Heart left ventricle (tissue), 16 donors: ENCODE data around the gene LINGO3. TPM values are rescaled to one million over a fixed set of nuclear protein-coding genes. Genes with fewer than 3 reads are reported as not detected.
A peak's percentile ranks its signal among the peaks of the same experiment; 100 is the strongest.

Experiments used
- ATAC-seq, 4 donors: fragments of 200-7000 bp; cut with Tn5 transposase; one replicate each; pipeline ENCODE4 v1.9.1; 2020 to 2022; ENCODE audit warnings: moderate library complexity in 4 of 4, mild to moderate bottlenecking in 3 of 4, moderate number of reproducible peaks in 1 of 4
- DNase-seq, 5 donors: peaks; one replicate each; pipeline ENCODE4 v3.0.0-alpha.2; 2020
- H3K27ac ChIP-seq, 12 donors: fragments of 200-600 bp; sonication (generic) in 4 of 12; one replicate each; pipeline versions ENCODE4 v1.5.0 to v1.8.0; 2016 to 2022; ENCODE audit warnings: mild to moderate bottlenecking in 2 of 12
- H3K27me3 ChIP-seq, 9 donors: fragments of 200-600 bp; sonication (generic) in 2 of 9; one replicate each; pipeline versions ENCODE4 v1.5.1 to v1.8.0; 2016 to 2022; ENCODE audit warnings: mild to moderate bottlenecking in 3 of 9
- H3K36me3 ChIP-seq, 9 donors: fragments of 200-600 bp; sonication (generic) in 2 of 9; one replicate each; pipeline versions ENCODE4 v1.5.0 to v1.8.0; 2018 to 2022; ENCODE audit warnings: mild to moderate bottlenecking in 2 of 9
- H3K4me1 ChIP-seq, 12 donors: fragments of 200-600 bp; sonication (generic) in 4 of 12; one replicate each; pipeline versions ENCODE4 v1.5.0 to v1.8.0; 2016 to 2022; ENCODE audit warnings: mild to moderate bottlenecking in 3 of 12
- H3K4me3 ChIP-seq, 12 donors: fragments of 200-600 bp; sonication (generic) in 4 of 12; one replicate each; pipeline versions ENCODE4 v1.5.0 to v1.8.0; 2017 to 2022; ENCODE audit warnings: mild to moderate bottlenecking in 9 of 12, moderate library complexity in 4 of 12
- H3K9me3 ChIP-seq, 12 donors: fragments of 200-600 bp; sonication (generic) in 4 of 12; one replicate each; pipeline versions ENCODE4 v1.5.0 to v1.8.0; 2016 to 2022; ENCODE audit warnings: mild to moderate bottlenecking in 1 of 12
- POLR2A ChIP-seq, 2 donors: fragments of 450-650 bp; IDR thresholded peaks; one replicate each; pipeline ENCODE4 v1.6.1; 2017; ENCODE audit warnings: antibody characterized with exemption in 2 of 2, mild to moderate bottlenecking in 2 of 2, moderate library complexity in 2 of 2
- WGBS, 4 donors: extraction: QIAGEN DNeasy Blood & Tissue Kit in 2 of 4; methylation state at CpG; one replicate each; pipeline versions ENCODE4 v1.1.5 to v1.1.7; 2013 to 2018; 5-methylcytosine and 5-hydroxymethylcytosine counted together
- intact Hi-C, 10 donors: fragments of 100-400 bp; cut with DNase I; formaldehyde crosslinking; loops; one replicate each; pipeline versions ENCODE4 v1.11.1 to v1.14.2; 2022
- polyA plus RNA-seq, 2 donors: library from polyadenylated mRNA; stranded (reverse); fragments of 200-250 nt; gene quantifications; one replicate each; pipeline ENCODE4 v1.2.3, GENCODE V29; 2013
- total RNA-seq, 9 donors: library from RNA; depleted of rRNA in 2 of 9; stranded (reverse); fragments of >200 nt in 2 of 9; fragmentation: NEBNext Ultra II Directional in 3 of 9; extraction: Animal tissue kit (Norgen Biotek cat#: 25700) in 3 of 9; gene quantifications; one replicate each; pipeline versions ENCODE4 v1.1.0 to v1.2.4, GENCODE V29; 2016 to 2023
- TF ChIP-seq, protein P1 (sequence below), 12 donors: fragments of 200-600 bp; sonication (generic) in 4 of 12; IDR thresholded peaks; one replicate each; pipeline versions ENCODE4 v1.5.0 to v1.8.0; 2018 to 2022; ENCODE audit warnings: antibody characterized with exemption in 12 of 12, mild to moderate bottlenecking in 5 of 12
- donor health status: ischemic (EF 13 %, LVEDD 7.1; RV severe dilation, severe dysfunction).
- donor health status: healthy with polysubstance abuse.
- donor health status: DM: no; HTN: yes; CAD: no.
- donor health status: DM: no; HTN: no; CAD: no.
- donor health status: ischemic (EF 25% LVEDD 6.9; RV normal size, moderate dysfunction).
- donor health status: ischemic (EF 25% LVEDD 5.7; RV mildly dilated, moderate dysfunction).
- donor health status: healthy.
- donor health status: DM: yes; HTN: yes; CAD: no.
- donor health status: ischemic (EF 35%, LVEDD 5.7; RV mildly dilated, moderate dysfunction).
- donor health status: nonischemic (EF 11% LVEDD 7.7; RV severe dilation, severe dysfunction).
- donor health status: DM: yes; HTN: yes; CAD: no.
- donor health status: PGD.
- donor health status: ischemic (EF 29% LVEDD 5.4; RV normal size, mild dysfunction).
- donor health status: nonischemic (EF 23%, LVEDD 6.1; RV moderate dilation, normal function).

LINGO3 gene
- total and polyA plus RNA-seq, 11 donors: 0.50 TPM; not detected in 10

DNA sequence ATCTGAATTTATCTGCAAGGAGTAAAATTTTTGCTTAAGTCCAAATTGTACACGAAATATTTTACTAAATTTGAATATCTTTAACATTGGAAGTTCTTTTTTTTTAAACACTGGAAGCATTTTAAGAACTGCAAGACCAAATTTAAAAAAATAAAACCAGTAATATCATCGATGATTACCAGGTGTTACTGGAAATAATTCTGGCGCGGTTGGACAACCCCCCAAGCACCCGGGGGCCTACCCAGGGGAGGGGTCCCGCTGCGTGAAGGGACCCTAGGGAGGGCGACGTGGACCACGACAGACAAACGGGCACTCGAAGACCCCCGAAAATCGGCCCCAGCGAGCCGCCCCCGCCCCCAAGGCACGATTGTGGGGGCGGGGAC is 39.1 kb downstream of the LINGO3 start:
- H3K4me3 ChIP-seq: peak overlapping the region; percentile 87 to 100 (median 98)
- H3K9me3 ChIP-seq: no peaks in the 10 kb centered on the region
- WGBS, 4 donors: 2 to 3% (median 2%) methylated on average over 10 to 19 of the region's 19 CpGs
- H3K36me3 ChIP-seq: peaks cover 0 to 25% (median 22%) of the 10 kb centered on the region in 9 donors
- TF ChIP-seq, protein P1, sequence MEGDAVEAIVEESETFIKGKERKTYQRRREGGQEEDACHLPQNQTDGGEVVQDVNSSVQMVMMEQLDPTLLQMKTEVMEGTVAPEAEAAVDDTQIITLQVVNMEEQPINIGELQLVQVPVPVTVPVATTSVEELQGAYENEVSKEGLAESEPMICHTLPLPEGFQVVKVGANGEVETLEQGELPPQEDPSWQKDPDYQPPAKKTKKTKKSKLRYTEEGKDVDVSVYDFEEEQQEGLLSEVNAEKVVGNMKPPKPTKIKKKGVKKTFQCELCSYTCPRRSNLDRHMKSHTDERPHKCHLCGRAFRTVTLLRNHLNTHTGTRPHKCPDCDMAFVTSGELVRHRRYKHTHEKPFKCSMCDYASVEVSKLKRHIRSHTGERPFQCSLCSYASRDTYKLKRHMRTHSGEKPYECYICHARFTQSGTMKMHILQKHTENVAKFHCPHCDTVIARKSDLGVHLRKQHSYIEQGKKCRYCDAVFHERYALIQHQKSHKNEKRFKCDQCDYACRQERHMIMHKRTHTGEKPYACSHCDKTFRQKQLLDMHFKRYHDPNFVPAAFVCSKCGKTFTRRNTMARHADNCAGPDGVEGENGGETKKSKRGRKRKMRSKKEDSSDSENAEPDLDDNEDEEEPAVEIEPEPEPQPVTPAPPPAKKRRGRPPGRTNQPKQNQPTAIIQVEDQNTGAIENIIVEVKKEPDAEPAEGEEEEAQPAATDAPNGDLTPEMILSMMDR (IDR thresholded peaks at IDR 0.05): no peak
- no peak for TF ChIP-seq POLR2A (IDR thresholded peaks at IDR 0.05)
- no peaks in the 10 kb centered on the region for H3K27me3 ChIP-seq
- H3K4me1 ChIP-seq: peaks cover 9 to 68% (median 38%) of the 10 kb centered on the region in 12 donors
- H3K27ac ChIP-seq: peak overlapping the region in 10 of 12 donors; percentile 14 to 100 (median 70)
- no peak for ATAC-seq
- DNase-seq: no peak
- intact Hi-C loops: loop anchor here in 1 of 10 donors (1.0 kb wide), 1 partner anchor 33 kb away; the partner anchor contains the start of genes PLEKHJ1 and SF3A2

DNA sequence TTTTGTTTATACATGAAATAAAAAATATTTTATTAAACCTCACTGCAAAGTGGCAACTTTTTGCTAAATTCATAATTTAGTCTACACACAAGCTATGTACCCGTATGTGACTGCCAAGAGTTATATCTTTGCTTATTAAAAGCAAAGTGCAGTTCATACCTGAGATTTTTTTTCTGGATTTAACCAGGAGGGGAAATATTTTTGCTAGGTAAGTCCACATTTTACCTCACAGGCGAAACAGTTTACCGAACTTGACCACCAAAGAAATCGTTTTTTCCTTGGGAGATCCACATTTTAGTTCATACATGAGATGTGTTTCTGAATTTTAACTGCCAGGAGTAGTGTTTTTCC is 39.5 kb downstream of the LINGO3 start:
- ATAC-seq (no peak), DNase-seq (no peak)
- TF ChIP-seq, protein P1 (IDR thresholded peaks at IDR 0.05): no peak
- TF ChIP-seq POLR2A (IDR thresholded peaks at IDR 0.05): no peak
- Histone ChIP-seq H3K9me3 (no peaks in the 10 kb centered on the region), H3K36me3 (peaks cover 0 to 24% (median 22%) of the 10 kb centered on the region in 9 donors), H3K4me1 (peaks cover 7 to 64% (median 34%) of the 10 kb centered on the region in 12 donors), H3K4me3 (peak overlapping the region in 9 of 12 donors; percentile 87 to 100 (median 97)), H3K27ac (peak overlapping the region in 1 of 12 donors; percentile 99), H3K27me3 (no peaks in the 10 kb centered on the region)
- WGBS, 4 donors: 90 to 92% (median 91%) methylated on average over 4 of the region's 4 CpGs
- intact Hi-C loops: no loop called here

DNA sequence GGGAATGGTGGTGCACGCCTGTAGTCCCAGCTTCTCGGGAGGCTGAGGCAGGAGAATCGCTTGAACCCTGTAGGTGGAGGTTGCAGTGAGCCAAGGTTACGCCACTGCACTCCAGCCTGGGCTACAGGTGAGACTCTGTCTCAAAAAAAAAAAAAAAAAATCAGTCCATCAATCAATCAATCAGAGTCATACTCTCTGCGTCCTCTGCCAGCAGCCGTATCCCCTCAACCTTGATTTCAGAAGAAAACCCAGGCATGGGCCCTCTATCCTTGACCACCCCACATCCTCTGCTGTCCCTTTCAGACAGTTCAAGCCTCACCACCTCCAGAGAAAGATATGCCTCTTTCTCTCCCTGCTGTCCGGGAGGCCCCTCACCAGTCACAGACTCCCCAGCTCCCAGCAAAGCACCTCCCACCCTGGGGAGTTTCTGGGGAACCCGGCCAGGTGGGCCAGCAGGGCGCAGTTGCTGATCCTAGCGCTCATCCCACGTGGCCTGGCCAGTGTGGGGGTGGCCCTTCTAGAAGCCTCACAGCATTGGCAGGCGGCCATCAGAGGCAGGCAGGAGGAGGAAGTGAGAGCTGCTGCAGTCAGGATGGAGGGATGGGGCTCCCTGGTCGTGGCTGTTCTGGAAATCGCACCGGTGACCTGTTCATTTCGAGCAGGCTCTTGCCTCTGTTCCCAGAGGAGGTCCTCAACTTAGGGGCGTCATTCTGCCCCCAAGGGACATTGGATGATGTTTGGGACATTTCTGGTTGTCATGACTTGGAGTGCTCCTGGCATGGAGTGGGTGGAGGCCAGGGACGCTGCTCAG is 41.6 kb downstream of the LINGO3 start:
- intact Hi-C loops: no loop called here
- H3K27ac ChIP-seq: peak overlapping the region in 6 of 12 donors; percentile 34 to 83 (median 44)
- H3K36me3 ChIP-seq: peaks cover 0 to 4% (median 2%) of the 10 kb centered on the region in 9 donors
- ATAC-seq (peak in 3 of 4 donors; percentile 9 to 52 (median 18)), DNase-seq (peak; percentile 90 to 94 (median 90))
- H3K4me1 ChIP-seq: peaks cover 3 to 43% (median 13%) of the 10 kb centered on the region in 12 donors
- 51 to 65% (median 51%) methylated on average over 14 to 18 of the region's 18 CpGs for WGBS, 4 donors
- TF ChIP-seq, protein P1 (IDR thresholded peaks at IDR 0.05): no peak
- TF ChIP-seq POLR2A (IDR thresholded peaks at IDR 0.05): no peak
- H3K27me3 ChIP-seq: no peaks in the 10 kb centered on the region
- peak overlapping the region in 1 of 12 donors; percentile 34 for H3K4me3 ChIP-seq
- no peaks in the 10 kb centered on the region for H3K9me3 ChIP-seq

DNA sequence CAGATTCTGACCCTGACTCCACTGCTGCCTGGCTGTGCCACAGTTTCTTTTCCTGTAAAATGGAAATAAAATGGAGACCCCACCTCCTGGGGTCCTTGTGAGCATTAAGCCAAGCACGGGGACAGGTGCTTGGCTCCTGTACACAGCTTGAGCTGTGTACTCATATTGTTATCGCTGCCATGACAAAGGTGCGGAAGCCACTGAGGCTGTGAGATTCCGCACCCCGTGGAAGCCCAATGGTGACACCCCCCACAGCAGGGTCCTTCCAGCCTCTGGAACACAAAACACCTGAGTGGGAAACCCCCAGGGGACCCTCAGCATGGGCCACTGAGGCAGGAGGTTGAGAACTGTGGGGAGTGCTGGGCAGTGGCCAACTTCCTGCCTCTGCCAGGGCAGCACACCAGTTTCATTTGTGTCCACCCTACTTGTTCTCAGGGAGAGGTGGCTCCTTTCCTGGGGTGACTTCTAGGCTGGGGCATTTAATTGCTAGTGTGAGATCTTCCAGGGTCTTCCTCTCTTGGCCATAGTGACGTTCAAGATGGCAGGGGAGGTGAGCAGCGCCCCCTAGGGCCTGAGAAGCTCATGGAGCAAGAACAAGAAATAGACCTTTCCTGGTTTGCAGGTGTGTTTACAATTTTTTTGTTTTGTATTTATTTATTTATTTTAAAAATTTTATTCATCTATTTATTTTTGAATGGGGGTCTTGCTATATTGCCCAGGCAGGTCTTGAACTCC is 46.3 kb downstream of the LINGO3 start:
- no peak overlapping the region for H3K4me3 ChIP-seq
- peak in 1 of 5 donors; percentile 68 for DNase-seq
- no peaks in the 10 kb centered on the region for H3K27me3 ChIP-seq
- no peaks in the 10 kb centered on the region for H3K36me3 ChIP-seq
- no peak overlapping the region for H3K27ac ChIP-seq
- TF ChIP-seq, protein P1 (IDR thresholded peaks at IDR 0.05): peak; percentile 28 to 63 (median 49)
- no peak for TF ChIP-seq POLR2A (IDR thresholded peaks at IDR 0.05)
- 20 to 67% (median 63%) methylated on average over 3 to 7 of the region's 7 CpGs for WGBS, 4 donors
- no peak for ATAC-seq
- intact Hi-C loops: no loop called here
- H3K4me1 ChIP-seq: peaks cover 0 to 18% (median 3%) of the 10 kb centered on the region in 12 donors
- no peaks in the 10 kb centered on the region for H3K9me3 ChIP-seq
